Measurements from ENCODE around the gene FOXP2. TPM values are rescaled to one million over a fixed set of nuclear protein-coding genes. Genes with fewer than 3 reads are reported as not detected.
A peak's percentile ranks its signal among the peaks of the same experiment; 100 is the strongest.

FOXP2 gene
- total and polyA plus RNA-seq, 10 of the 15 experiments (the other 5 are each of a cell fraction or from before 2014, with no cell fraction given): 0.99 to 2.5 (median 1.8) TPM

GRCh38 chr7:114715907-114716306, 301.3 kb downstream of the FOXP2 start:
- ChIA-PET POLR2A (no interaction called here), CTCF (no interaction called here), RAD21 (ENCODE audit: unreplicated experiment) (no interaction called here), SMC1A (ENCODE audit: uncharacterized antibody, unreplicated experiment) (no interaction called here)
- H3K4me3 ChIP-seq: no peak overlapping the region
- no peaks in the 10 kb centered on the region for H4K20me1 ChIP-seq (ENCODE audit: control insufficient read depth, insufficient read depth)
- H3K9me3 ChIP-seq (replicated peaks; ENCODE audit: control insufficient read depth, insufficient read depth, low read length): no peaks in the 10 kb centered on the region
- peak; percentile 69 for TF ChIP-seq BCL11A (IDR thresholded peaks at IDR 0.05; ENCODE audit: low read depth, low read length)
- TF ChIP-seq ETV6 (conservative IDR thresholded peaks at IDR 0.05 in 1 of 2, IDR thresholded peaks at IDR 0.05 in 1 of 2; ENCODE audit: borderline replicate concordance in 1 of 2, low read depth in 1 of 2): no peak
- TF ChIP-seq TCF12 (IDR thresholded peaks at IDR 0.05; ENCODE audit: low read depth, low read length): 0 out of 2 replicates have a peak, but pooled peaks have one; percentile 24
- peak; percentile 60; the same call in 1 of the 2 replicates for TF ChIP-seq SPI1 (IDR thresholded peaks at IDR 0.05; ENCODE audit: borderline replicate concordance, insufficient read depth, low read depth, low read length)
- peak; percentile 45; the same call in 1 of the 2 replicates for TF ChIP-seq CREB1 (IDR thresholded peaks at IDR 0.05; ENCODE audit: low read depth)
- no peak for TF ChIP-seq ZNF274 (IDR thresholded peaks at IDR 0.05; ENCODE audit: insufficient read depth, insufficient read length)
- TF ChIP-seq SUZ12 (IDR thresholded peaks at IDR 0.05; ENCODE audit: unreplicated experiment): no peak
- no peak for TF ChIP-seq ASH2L (IDR thresholded peaks at IDR 0.05; ENCODE audit: borderline replicate concordance, low read depth)
- TF ChIP-seq BHLHE40 (IDR thresholded peaks at IDR 0.05; ENCODE audit: borderline replicate concordance in 1 of 2, low read depth in 2 of 2, low read length in 1 of 2): peak in 1 of 2 experiments; percentile 35; a peak in 1 of 4 replicates
- 0 out of 2 replicates have a peak, but pooled peaks have one; percentile 34 for TF ChIP-seq DPF2 (IDR thresholded peaks at IDR 0.05)
- peak; percentile 56 for TF ChIP-seq CREM (IDR thresholded peaks at IDR 0.05; ENCODE audit: low read depth)
- no peak for TF ChIP-seq IRF3 (IDR thresholded peaks at IDR 0.05)
- peak; percentile 63; the same call in 1 of the 2 replicates for TF ChIP-seq JUNB (IDR thresholded peaks at IDR 0.05)
- TF ChIP-seq MTA2 (IDR thresholded peaks at IDR 0.05; ENCODE audit: low read depth): peak; percentile 29; the same call in 1 of the 2 replicates
- no TSS peak for BruUV-seq (replicated peaks)
- no peak overlapping the region for H3K9ac ChIP-seq (ENCODE audit: control insufficient read depth, insufficient read depth, low read length)
- ATAC-seq (peak; percentile 87), FAIRE-seq (no peak), DNase-seq (ENCODE audit: low read depth, low spot score) (no peak)
- in situ Hi-C loops (cut with MboI): no loop called here
- no peak overlapping the region for H3K27ac ChIP-seq (ENCODE audit: control insufficient read depth, insufficient read depth)
- H2AFZ ChIP-seq (ENCODE audit: control insufficient read depth, low read depth, low read length): no peak overlapping the region
- no peaks in the 10 kb centered on the region for H3K79me2 ChIP-seq (ENCODE audit: control insufficient read depth, insufficient read depth, low read length)
- H3K27me3 ChIP-seq (replicated peaks in 1 of 2; ENCODE audit: control insufficient read depth in 2 of 2, insufficient read depth in 2 of 2, low read length in 1 of 2): no peaks in the 10 kb centered on the region
- intact Hi-C loops (cut with micrococcal nuclease; ENCODE audit: unreplicated experiment): no loop called here
- no peaks in the 10 kb centered on the region for H3K4me1 ChIP-seq (ENCODE audit: control insufficient read depth, insufficient read depth, low read length)
- no peak overlapping the region for H3K4me2 ChIP-seq (ENCODE audit: control insufficient read depth, insufficient read depth)
- H3K36me3 ChIP-seq (ENCODE audit: control insufficient read depth in 2 of 2, insufficient read depth in 2 of 2, low read length in 1 of 2): no peaks in the 10 kb centered on the region
- 3% methylated on average over 3 of the region's 3 CpGs for WGBS (ENCODE audit: insufficient coverage, insufficient replicate concordance, low lambda C conversion rate, missing lambda C conversion rate)

All from GM12878 (cell line).